Activated CD8-positive, alpha-beta T cell treated with anti-CD3 and anti-CD28 coated beads, Interleukin-2, amount 10 ng/mL, durations not matched to agents 7 days and 5 days (primary cell): ENCODE results near the gene MRS2. TPM values are rescaled to one million over a fixed set of nuclear protein-coding genes. Genes with fewer than 3 reads are reported as not detected.
"Not testable (repeated sequence)": the region's sequence is repeated elsewhere in the genome, so short reads cannot be mapped to it uniquely, and the experiment has no call there.

ENCODE experiments used
- ATAC-seq: fragments of 150-1000 bp; cut with Tn5 transposase; one replicate; pipeline ENCODE4 v1.10.0; 2021; ENCODE audit warnings: moderate library complexity
- CTCF ChIA-PET: fragments of 350-600 bp; sonication (Branson Sonifier 250); formaldehyde crosslinking; loops from one replicate; lab custom pipeline; 2021; ENCODE audit warnings: antibody characterized with exemption; lab: Charles Lee
- POLR2A ChIA-PET: fragments of 350-600 bp; sonication (Branson Sonifier 250); formaldehyde crosslinking; loops from one replicate; lab custom pipeline; 2021; ENCODE audit warnings: antibody characterized with exemption; lab: Charles Lee
- DNase-seq: peaks from one replicate; pipeline ENCODE4 v3.0.0-alpha.2; 2020
- H3K27ac Mint-ChIP-seq: one replicate; pipeline ENCODE4 v1.8.0; 2021; ENCODE audit warnings: mild to moderate bottlenecking, mixed read lengths
- H3K27me3 Mint-ChIP-seq: one replicate; pipeline ENCODE4 v1.8.0; 2021; ENCODE audit warnings: low read depth, mixed read lengths
- H3K36me3 Mint-ChIP-seq: one replicate; pipeline ENCODE4 v1.8.0; 2021; ENCODE audit warnings: low read depth, mixed read lengths
- H3K4me1 Mint-ChIP-seq: one replicate; pipeline ENCODE4 v1.8.0; 2021; ENCODE audit warnings: low read depth, mixed read lengths
- H3K4me3 Mint-ChIP-seq: one replicate; pipeline ENCODE4 v1.8.0; 2021; ENCODE audit warnings: mild to moderate bottlenecking, mixed read lengths
- H3K9me3 Mint-ChIP-seq: one replicate; pipeline ENCODE4 v1.8.0; 2022; ENCODE audit warnings: mixed read lengths; ENCODE audit not compliant: insufficient read depth
- total RNA-seq, 2 experiments: library from RNA; stranded (reverse); gene quantifications; one replicate each; pipeline ENCODE4 v1.2.3, GENCODE V29; 2021

Gene MRS2
- total RNA-seq, 2 experiments from 2014 or later = 20.3 to 21.3 TPM

DNA sequence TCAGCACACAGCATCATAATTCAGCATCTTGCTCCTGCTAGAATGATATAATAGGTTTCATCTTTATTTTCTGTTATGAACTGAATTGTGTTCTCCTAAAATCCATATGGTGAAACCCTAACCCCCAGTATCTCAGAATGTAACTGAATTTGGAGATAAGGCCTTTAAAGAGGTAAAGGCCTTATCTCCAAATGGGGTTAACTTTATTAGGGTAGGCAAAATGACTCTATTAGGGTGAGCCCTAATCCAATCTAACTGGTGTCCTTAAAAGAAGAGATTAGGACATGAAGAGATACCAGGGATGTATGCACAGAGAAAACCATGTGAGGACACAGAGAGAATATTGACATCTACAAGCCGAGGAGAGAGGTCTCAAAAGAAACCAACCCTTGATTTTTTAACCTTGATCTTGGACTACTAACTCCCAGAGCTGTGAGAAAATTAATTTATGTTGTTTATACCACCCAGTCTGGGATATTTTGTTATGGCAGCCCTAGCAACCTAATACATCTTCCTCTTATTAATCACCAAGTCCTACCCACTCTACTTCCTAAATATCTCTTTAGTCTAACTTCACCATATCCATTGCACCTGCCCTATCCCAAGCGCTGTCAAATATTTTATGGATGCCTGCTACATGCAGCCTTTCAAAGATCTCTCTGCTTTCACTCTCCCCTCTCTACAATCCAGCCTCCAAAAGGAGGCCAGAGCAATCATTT is 8.5 kb upstream of the MRS2 start:
- H3K27me3 Mint-ChIP-seq = peaks cover 25% of the 10 kb centered on the region
- H3K27ac Mint-ChIP-seq = no peak overlapping the region
- no peaks in the 10 kb centered on the region for H3K36me3 Mint-ChIP-seq
- H3K9me3 Mint-ChIP-seq = no peaks in the 10 kb centered on the region
- no peak overlapping the region for H3K4me3 Mint-ChIP-seq
- POLR2A ChIA-PET = no interaction called here
- no peak for DNase-seq
- CTCF ChIA-PET = no interaction called here
- H3K4me1 Mint-ChIP-seq = peaks cover 12% of the 10 kb centered on the region
- no peak for ATAC-seq

DNA sequence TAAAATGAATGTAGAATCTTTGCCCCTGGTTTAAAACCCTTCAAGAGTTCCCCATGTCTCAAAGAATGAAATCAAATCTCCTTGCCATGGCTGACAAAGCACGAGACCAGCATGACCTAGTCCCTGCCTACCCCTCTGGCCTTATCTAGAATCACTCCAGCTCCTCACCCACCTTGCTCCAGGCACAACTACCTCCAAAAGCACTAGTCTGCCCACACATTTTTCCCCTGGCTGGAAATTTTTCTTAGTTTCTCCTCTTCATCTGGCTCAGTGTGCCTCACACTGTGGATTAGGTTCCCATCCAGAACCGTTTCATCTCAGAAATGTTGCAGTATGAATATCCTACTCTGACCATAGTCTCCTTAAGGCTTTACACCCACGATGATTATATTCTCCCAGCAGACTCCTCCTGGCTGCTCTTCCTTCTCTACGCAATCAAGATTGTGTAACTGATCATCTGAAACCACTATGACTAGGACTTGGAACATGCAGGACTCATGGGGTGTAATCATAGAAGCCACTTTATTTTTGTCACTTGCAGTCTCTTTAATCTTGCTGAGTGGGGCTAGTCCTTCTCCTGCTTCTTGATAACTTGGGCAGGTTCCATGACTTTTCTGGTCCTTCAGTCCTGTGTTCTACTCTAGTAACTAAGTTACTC is 7.8 kb upstream of the MRS2 start:
- no peak overlapping the region for H3K4me3 Mint-ChIP-seq
- ChIA-PET POLR2A (no interaction called here), CTCF (no interaction called here)
- no peak overlapping the region for H3K27ac Mint-ChIP-seq
- H3K27me3 Mint-ChIP-seq = peaks cover 29% of the 10 kb centered on the region
- DNase-seq = no peak
- H3K4me1 Mint-ChIP-seq = peaks cover 12% of the 10 kb centered on the region
- no peaks in the 10 kb centered on the region for H3K36me3 Mint-ChIP-seq
- no peaks in the 10 kb centered on the region for H3K9me3 Mint-ChIP-seq
- no peak for ATAC-seq

DNA sequence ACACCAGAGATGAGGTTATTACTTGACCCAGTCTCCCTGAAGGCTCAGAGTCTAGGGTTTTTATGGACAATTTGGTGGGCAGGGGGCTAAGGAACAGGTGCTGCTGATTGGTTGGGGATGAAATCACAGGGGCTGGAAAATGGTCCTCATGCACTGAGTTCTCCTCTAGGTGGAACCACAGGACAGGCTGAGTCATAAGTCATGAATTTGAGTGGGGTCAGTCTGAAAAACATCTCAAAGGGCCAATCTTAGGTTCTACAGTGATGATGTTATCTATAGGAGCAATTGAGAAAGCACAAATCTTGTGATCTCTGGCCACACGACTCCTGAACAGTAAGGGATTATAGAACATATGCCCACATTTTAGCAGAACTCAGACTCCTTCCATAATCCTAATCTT is 5.9 kb upstream of the MRS2 start:
- H3K9me3 Mint-ChIP-seq = no peaks in the 10 kb centered on the region
- H3K27ac Mint-ChIP-seq = no peak overlapping the region
- H3K4me1 Mint-ChIP-seq = peaks cover 6% of the 10 kb centered on the region
- ChIA-PET CTCF (interaction anchor here (1.0 to 1.2 kb wide), 2 partner anchors 10 to 37 kb away, joined by 3 to 4 read pairs; no protein-coding TSS in a partner anchor), POLR2A (no interaction called here)
- no peak overlapping the region for H3K4me3 Mint-ChIP-seq
- no peak for DNase-seq
- H3K36me3 Mint-ChIP-seq = no peaks in the 10 kb centered on the region
- no peak for ATAC-seq
- H3K27me3 Mint-ChIP-seq = peaks cover 37% of the 10 kb centered on the region

DNA sequence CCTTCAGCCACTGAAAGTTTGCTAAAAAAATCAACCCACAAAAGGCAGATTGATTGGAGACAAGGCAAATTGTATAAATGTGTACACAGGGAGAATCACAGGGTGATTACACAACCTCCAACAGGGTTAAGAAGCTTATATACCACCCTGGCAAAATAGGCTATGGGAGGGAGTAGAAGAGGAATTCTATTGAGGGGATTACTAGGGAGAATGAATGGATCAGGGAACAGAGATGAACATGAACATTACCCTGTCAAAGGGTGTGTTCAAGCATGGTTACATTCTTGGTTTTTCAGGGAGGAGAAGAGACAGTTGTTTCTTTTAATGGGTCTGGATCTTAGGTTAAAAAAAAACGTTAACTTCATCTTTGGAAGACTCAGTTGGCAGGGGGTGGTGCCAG is 5.1 kb upstream of the MRS2 start:
- Mint-ChIP-seq H3K27me3 (peaks cover 35% of the 10 kb centered on the region), H3K4me1 (peaks cover 8% of the 10 kb centered on the region), H3K9me3 (no peaks in the 10 kb centered on the region), H3K27ac (no peak overlapping the region), H3K4me3 (no peak overlapping the region), H3K36me3 (no peaks in the 10 kb centered on the region)
- no peak for ATAC-seq
- POLR2A ChIA-PET = no interaction called here
- CTCF ChIA-PET = interaction anchor here (1.2 kb wide), 1 partner anchor 11 kb away, joined by 4 read pairs; no protein-coding TSS in a partner anchor
- no peak for DNase-seq

DNA sequence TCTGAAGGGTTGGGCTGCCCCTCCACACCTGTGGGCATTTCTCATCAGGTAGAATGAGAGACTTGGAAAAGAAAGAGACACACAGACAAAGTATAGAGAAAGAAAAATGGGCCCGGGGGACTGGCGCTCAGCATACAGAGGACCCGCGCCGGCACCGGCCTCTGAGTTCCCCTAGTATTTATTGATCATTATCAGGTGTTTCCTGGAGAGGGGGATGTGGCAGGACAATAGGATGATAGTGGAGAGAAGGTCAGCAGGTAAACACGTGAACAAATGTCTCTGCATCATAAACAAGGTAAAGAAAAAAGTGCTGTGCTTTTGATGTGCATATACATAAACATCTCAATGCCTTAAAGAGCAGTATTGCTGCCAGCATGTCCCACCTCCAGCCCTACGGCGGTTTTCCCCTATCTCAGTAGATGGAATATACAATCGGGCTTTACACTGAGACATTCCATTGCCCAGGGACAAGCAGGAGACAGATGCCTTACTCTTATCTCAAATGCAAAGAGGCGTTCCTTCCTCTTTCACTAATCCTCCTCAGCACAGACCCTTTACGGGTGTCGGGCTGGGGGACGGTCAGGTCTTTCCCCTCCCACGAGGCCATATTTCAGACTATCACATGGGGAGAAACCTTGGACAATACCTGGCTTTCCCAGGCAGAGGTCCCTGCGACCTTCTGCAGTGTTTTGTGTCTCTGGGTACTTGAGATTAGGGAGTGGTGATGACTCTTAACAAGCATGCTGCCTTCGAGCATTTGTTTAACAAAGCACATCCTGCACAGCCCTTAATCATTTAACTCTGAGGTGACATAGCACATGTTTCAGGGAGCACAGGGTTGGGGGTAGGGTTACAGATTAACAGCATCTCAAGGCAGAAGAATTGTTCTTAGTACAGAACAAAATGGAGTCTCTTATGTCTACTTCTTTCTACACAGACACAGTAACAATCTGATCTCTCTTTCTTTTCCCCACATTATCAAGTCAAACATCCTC is 2.4 kb upstream of the MRS2 start:
- H3K27ac Mint-ChIP-seq, DNase-seq, H3K4me3 Mint-ChIP-seq, ATAC-seq, CTCF ChIA-PET, H3K9me3 Mint-ChIP-seq: not testable (repeated sequence)
- H3K4me1 Mint-ChIP-seq = peaks cover 29% of the 10 kb centered on the region
- POLR2A ChIA-PET = interaction anchor here (0.6 kb wide), 1 partner anchor 1603 kb away, joined by 3 read pairs; no protein-coding TSS in a partner anchor
- peaks cover 11% of the 10 kb centered on the region for H3K36me3 Mint-ChIP-seq
- H3K27me3 Mint-ChIP-seq = peaks cover 30% of the 10 kb centered on the region

DNA sequence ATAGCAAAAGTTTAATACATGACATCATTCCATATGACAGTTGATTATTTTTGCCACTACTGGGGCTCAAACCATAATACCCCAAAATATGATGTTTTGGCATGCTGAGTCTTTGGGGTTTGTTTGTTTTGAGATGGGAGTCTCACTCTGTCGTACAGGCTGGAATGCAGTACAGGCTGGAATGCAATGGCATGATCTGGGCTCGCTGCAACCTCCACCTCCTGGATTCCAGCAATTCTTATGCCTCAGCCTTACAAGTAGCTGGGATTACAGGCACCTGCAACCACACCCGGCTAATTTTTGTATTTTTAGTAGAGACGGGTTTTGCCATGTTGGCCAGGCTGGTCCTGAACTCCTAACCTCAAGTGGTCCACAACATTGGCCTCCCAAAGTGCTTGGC is 1.3 kb upstream of the MRS2 start:
- H3K4me1 Mint-ChIP-seq = peaks cover 31% of the 10 kb centered on the region
- ChIA-PET POLR2A (no interaction called here), CTCF (interaction anchor here (1.7 kb wide), 1 partner anchor 179 kb away, joined by 5 read pairs; no protein-coding TSS in a partner anchor)
- H3K9me3 Mint-ChIP-seq = no peaks in the 10 kb centered on the region
- no peak overlapping the region for H3K4me3 Mint-ChIP-seq
- ATAC-seq (no peak), DNase-seq (no peak)
- peaks cover 17% of the 10 kb centered on the region for H3K36me3 Mint-ChIP-seq
- no peak overlapping the region for H3K27ac Mint-ChIP-seq
- H3K27me3 Mint-ChIP-seq = peaks cover 27% of the 10 kb centered on the region

DNA sequence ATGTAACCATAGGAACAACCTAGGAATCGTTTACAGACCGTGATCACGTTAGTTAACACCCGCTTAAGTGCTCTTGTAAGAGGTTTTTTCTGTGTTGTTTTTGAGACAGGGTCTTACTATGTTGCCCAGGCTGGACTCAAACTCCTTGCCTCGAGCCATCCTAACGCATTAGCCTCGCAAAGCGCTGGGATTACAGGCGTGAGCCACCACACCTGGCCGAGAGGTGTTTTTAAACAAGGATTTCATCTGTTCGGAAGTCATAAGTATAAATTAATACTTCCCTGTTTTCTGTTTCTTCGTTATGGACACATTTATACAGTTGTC is 727 bp downstream of the MRS2 start:
- ATAC-seq (no peak), DNase-seq (no peak)
- Mint-ChIP-seq H3K4me3 (peak overlapping the region; percentile 88), H3K36me3 (peaks cover 17% of the 10 kb centered on the region), H3K4me1 (peaks cover 31% of the 10 kb centered on the region), H3K27ac (peak overlapping the region; percentile 70), H3K9me3 (no peaks in the 10 kb centered on the region), H3K27me3 (peaks cover 16% of the 10 kb centered on the region)
- POLR2A ChIA-PET = no interaction called here
- CTCF ChIA-PET = no interaction called here

DNA sequence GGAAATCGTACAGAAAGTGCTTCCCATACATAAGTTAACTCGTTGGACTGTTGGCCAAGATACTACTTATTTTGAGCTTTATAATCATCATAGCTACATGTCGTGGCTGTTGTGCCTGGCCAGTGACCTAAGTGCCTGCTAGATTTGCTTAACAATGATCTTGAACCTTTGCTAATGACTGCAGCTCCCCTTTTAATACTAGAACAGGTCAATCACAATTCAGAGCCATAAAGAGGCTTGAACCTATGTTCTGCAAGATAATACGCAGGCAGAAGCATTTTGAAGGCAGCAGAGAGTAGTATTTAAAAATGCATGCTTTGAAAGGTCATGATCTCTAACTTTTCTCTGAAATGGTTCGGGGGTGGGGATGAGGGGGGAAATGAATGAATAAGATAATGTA is 2.5 kb downstream of the MRS2 start:
- no peaks in the 10 kb centered on the region for H3K9me3 Mint-ChIP-seq
- H3K4me1 Mint-ChIP-seq = peaks cover 31% of the 10 kb centered on the region
- ChIA-PET CTCF (no interaction called here), POLR2A (interaction anchor here (1.0 kb wide), 1 partner anchor 75 kb away, joined by 3 read pairs; no protein-coding TSS in a partner anchor)
- DNase-seq = no peak
- ATAC-seq = no peak
- peaks cover 23% of the 10 kb centered on the region for H3K36me3 Mint-ChIP-seq
- no peak overlapping the region for H3K4me3 Mint-ChIP-seq
- H3K27me3 Mint-ChIP-seq = peaks cover 7% of the 10 kb centered on the region
- no peak overlapping the region for H3K27ac Mint-ChIP-seq

DNA sequence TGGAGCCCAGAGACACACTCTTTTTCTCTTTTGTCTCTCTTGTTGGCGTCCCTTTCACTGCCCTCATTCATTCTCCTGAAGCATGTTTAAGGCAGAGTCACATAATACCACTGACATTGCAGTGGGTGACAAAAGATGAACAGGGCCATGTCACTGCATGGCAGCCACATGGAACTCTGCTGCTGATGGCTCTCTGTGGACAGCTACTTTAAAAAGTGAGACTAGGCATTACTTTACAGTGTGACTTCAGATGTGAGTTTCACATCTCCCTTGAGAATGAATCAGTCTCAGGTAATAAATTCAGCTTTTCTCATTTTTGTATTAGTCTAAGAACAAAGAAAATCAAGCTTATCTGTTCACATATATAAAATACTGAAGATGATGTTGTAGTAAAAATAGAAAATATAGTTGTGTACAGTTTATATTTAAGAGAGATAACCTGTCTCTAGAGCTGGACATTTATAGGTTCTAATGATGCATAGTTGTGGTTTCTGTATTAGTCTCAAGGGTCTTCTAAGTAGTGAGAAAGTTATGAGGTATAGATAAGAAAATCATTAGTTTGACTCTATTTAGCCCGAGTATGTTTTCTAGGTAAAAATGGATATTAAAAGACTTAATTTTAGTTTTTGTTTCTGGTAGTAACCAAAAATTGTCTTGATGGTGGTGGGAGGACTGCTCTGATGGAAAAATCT is 6.1 kb downstream of the MRS2 start:
- ChIA-PET CTCF (interaction anchor here (1.0 to 1.6 kb wide), 3 partner anchors 16 to 172 kb away, joined by 3 to 4 read pairs (median 3); no protein-coding TSS in a partner anchor), POLR2A (no interaction called here)
- Mint-ChIP-seq H3K27ac (no peak overlapping the region), H3K4me3 (no peak overlapping the region), H3K36me3 (peaks cover 32% of the 10 kb centered on the region), H3K4me1 (peaks cover 18% of the 10 kb centered on the region), H3K9me3 (no peaks in the 10 kb centered on the region), H3K27me3 (no peaks in the 10 kb centered on the region)
- DNase-seq = no peak
- ATAC-seq = no peak

DNA sequence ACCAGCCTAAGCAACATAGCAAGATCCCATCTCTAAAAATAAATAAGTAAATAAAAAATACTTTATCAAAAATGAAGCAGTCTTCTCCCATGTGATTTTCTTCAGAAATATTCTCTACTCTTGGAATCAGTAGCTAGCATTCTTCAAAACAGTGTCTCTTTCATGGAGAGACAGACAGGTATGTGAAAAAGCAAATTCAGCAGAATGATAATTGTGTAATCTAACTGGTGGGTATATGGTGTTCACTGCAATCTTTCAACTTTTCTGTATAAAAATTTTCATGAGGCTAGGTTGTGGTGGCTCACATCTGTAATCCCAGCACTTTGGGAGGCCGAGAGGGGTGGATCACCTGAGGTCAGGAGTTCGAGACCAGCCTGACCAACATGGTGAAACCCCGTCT is 7.9 kb downstream of the MRS2 start:
- no peaks in the 10 kb centered on the region for H3K27me3 Mint-ChIP-seq
- CTCF ChIA-PET = interaction anchor here (1.1 kb wide), 1 partner anchor 9 kb away, joined by 3 read pairs; no protein-coding TSS in a partner anchor
- DNase-seq = no peak
- H3K4me1 Mint-ChIP-seq = peaks cover 4% of the 10 kb centered on the region
- no peak overlapping the region for H3K27ac Mint-ChIP-seq
- H3K36me3 Mint-ChIP-seq = peaks cover 30% of the 10 kb centered on the region
- POLR2A ChIA-PET = no interaction called here
- no peak overlapping the region for H3K4me3 Mint-ChIP-seq
- H3K9me3 Mint-ChIP-seq = no peaks in the 10 kb centered on the region
- no peak for ATAC-seq

DNA sequence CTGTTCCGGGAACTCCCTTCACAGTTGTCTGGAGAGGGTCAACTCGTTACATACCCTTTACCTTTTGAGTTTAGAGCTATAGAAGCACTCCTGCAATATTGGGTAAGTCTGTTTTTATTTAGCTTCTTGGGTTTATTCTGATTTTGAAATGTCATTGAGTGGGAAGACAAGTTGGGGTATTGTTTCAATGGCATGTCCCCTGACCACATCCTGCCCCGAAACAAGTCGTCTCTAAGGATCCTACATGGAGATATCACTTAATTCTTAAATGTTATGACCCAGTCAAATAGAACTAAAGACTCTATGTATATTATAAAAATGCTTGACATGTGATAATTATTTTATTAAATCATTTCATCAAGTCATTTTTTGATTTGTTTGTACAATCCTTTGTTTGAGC is 9.6 kb downstream of the MRS2 start:
- no peak for ATAC-seq
- H3K4me1 Mint-ChIP-seq = peaks cover 4% of the 10 kb centered on the region
- H3K4me3 Mint-ChIP-seq = no peak overlapping the region
- H3K27me3 Mint-ChIP-seq = no peaks in the 10 kb centered on the region
- H3K36me3 Mint-ChIP-seq = peaks cover 31% of the 10 kb centered on the region
- CTCF ChIA-PET = interaction anchor here (0.8 kb wide), 1 partner anchor 20 kb away, joined by 4 read pairs; no protein-coding TSS in a partner anchor
- POLR2A ChIA-PET = no interaction called here
- H3K9me3 Mint-ChIP-seq = no peaks in the 10 kb centered on the region
- no peak for DNase-seq
- H3K27ac Mint-ChIP-seq = peak overlapping the region; percentile 27
